Gastroesophageal sphincter (tissue), 4 donors: ENCODE data around the gene PRLHR. TPM values are rescaled to one million over a fixed set of nuclear protein-coding genes. Genes with fewer than 3 reads are reported as not detected.

ENCODE experiments used
- ATAC-seq: fragments of 150-250 bp; one replicate; pipeline ENCODE4 v1.9.1; 2016; ENCODE audit warnings: mild to moderate bottlenecking, moderate library complexity
- H3K27ac ChIP-seq, 4 donors: fragments of 200-600 bp; sonication (generic) in 3 of 4; 1 replicate in 3 of 4; 2 replicates in 1 of 4; pipeline ENCODE4 v1.5.1; 2016 to 2019
- H3K27me3 ChIP-seq: fragments of 200-600 bp; sonication (generic); one replicate; pipeline ENCODE4 v1.5.1; 2019
- H3K36me3 ChIP-seq, 2 donors: fragments of 200-600 bp; sonication (generic); one replicate each; pipeline ENCODE4 v1.5.1; 2019; ENCODE audit warnings: control low read depth in 1 of 2
- H3K4me1 ChIP-seq, 3 donors: fragments of 200-600 bp; sonication (generic); 1 replicate in 2 of 3; 2 replicates in 1 of 3; pipeline ENCODE4 v1.5.1; 2016 to 2019; ENCODE audit warnings: control low read depth in 2 of 3
- H3K4me3 ChIP-seq, 2 donors: fragments of 200-600 bp; sonication (generic); one replicate each; pipeline ENCODE4 v1.5.1; 2019; ENCODE audit warnings: mild to moderate bottlenecking in 1 of 2, moderate library complexity in 1 of 2
- H3K9me3 ChIP-seq, 3 donors: fragments of 200-600 bp; sonication (generic); one replicate each; pipeline ENCODE4 v1.5.1; 2017 to 2019; ENCODE audit warnings: control low read depth in 2 of 3
- CTCF ChIP-seq, 4 experiments: fragments of 200-600 bp in 2 of 4; fragments of 450-650 bp in 2 of 4; sonication (generic) in 1 of 4; IDR thresholded peaks; one replicate each; pipeline ENCODE4 v1.5.1; 2017 to 2019; ENCODE audit warnings: antibody characterized with exemption in 4 of 4, mild to moderate bottlenecking in 2 of 4, moderate library complexity in 2 of 4
- EP300 ChIP-seq: sonication (generic); formaldehyde crosslinking; IDR thresholded peaks from one replicate; pipeline ENCODE4 v1.6.1; 2017; ENCODE audit warnings: antibody characterized with exemption, mild to moderate bottlenecking
- POLR2A ChIP-seq, 2 donors: fragments of 450-650 bp; IDR thresholded peaks; one replicate each; pipeline ENCODE4 v1.6.1; 2017; ENCODE audit warnings: antibody characterized with exemption in 2 of 2, mild to moderate bottlenecking in 2 of 2, moderate library complexity in 1 of 2
- POLR2AphosphoS5 ChIP-seq: sonication (generic); formaldehyde crosslinking; IDR thresholded peaks from one replicate; pipeline ENCODE4 v1.6.1; 2017; ENCODE audit warnings: antibody characterized with exemption
- WGBS, 2 donors: methylation state at CpG; one replicate each; pipeline ENCODE4 v1.1.5; 2018; ENCODE audit warnings: low coverage in 1 of 2; 5-methylcytosine and 5-hydroxymethylcytosine counted together
- total RNA-seq, 4 donors: library from RNA; depleted of rRNA; stranded (reverse); fragments of >200 nt; gene quantifications; one replicate each; pipeline ENCODE4 v1.1.0, GENCODE V29; 2016

The PRLHR gene
- total RNA-seq, 4 donors from 2014 or later, result 0.12 to 0.35 (median 0.13) TPM; not detected in 1

- no peak for ATAC-seq
- Histone ChIP-seq H3K27ac (no peak overlapping the region), H3K27me3 (peaks cover 14% of the 10 kb centered on the region), H3K9me3 (peaks cover 0 to 4% (median 0%) of the 10 kb centered on the region in 3 donors), H3K36me3 (no peaks in the 10 kb centered on the region), H3K4me1 (no peaks in the 10 kb centered on the region), H3K4me3 (no peak overlapping the region)
- no peak for TF ChIP-seq EP300
- no peak for TF ChIP-seq POLR2A (IDR thresholded peaks at IDR 0.05)
- TF ChIP-seq CTCF (IDR thresholded peaks at IDR 0.05), result no peak
- TF ChIP-seq POLR2AphosphoS5, result no peak
Observed at GRCh38 chr10:118586911-118587310, 8.5 kb downstream of the PRLHR start.

DNA sequence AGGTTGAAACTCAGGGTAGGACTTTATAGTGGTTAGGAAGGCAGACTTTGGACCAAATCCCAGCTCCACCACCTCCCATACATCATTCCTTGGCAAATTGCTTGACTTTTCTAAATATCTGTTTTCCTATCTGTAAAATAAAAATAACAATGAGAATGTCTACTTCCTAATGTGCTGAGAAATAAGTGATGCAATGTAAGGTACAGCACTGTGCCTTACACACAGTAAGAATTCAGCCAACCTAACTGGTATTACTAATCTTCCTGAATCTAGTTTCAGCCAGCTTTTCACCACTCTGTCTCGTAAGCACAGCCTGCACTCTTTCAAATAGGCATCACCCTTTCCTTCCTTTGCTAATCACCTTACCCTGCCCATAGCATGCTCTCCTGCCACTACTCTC is 9.7 kb downstream of the PRLHR start:
- Histone ChIP-seq H3K4me1 (no peaks in the 10 kb centered on the region), H3K4me3 (no peak overlapping the region), H3K27ac (no peak overlapping the region), H3K36me3 (no peaks in the 10 kb centered on the region), H3K27me3 (peaks cover 9% of the 10 kb centered on the region), H3K9me3 (peaks cover 0 to 4% (median 0%) of the 10 kb centered on the region in 3 donors)
- TF ChIP-seq EP300 (no peak), CTCF (IDR thresholded peaks at IDR 0.05) (no peak), POLR2AphosphoS5 (no peak), POLR2A (IDR thresholded peaks at IDR 0.05) (no peak)
- ATAC-seq, result no peak
- WGBS, 2 donors, result 50 to 64% methylated on average over 1 of the region's 1 CpG

GRCh38 chr10:118585234-118585633 is 10.2 kb downstream of the PRLHR start:
- Histone ChIP-seq H3K9me3 (peaks cover 0 to 4% (median 0%) of the 10 kb centered on the region in 3 donors), H3K27ac (no peak overlapping the region), H3K27me3 (peaks cover 9% of the 10 kb centered on the region), H3K36me3 (no peaks in the 10 kb centered on the region), H3K4me1 (no peaks in the 10 kb centered on the region), H3K4me3 (no peak overlapping the region)
- 82 to 91% methylated on average over 5 of the region's 5 CpGs for WGBS, 2 donors
- ATAC-seq, result no peak
- TF ChIP-seq EP300 (no peak), POLR2AphosphoS5 (no peak), CTCF (IDR thresholded peaks at IDR 0.05) (no peak), POLR2A (IDR thresholded peaks at IDR 0.05) (no peak)

DNA sequence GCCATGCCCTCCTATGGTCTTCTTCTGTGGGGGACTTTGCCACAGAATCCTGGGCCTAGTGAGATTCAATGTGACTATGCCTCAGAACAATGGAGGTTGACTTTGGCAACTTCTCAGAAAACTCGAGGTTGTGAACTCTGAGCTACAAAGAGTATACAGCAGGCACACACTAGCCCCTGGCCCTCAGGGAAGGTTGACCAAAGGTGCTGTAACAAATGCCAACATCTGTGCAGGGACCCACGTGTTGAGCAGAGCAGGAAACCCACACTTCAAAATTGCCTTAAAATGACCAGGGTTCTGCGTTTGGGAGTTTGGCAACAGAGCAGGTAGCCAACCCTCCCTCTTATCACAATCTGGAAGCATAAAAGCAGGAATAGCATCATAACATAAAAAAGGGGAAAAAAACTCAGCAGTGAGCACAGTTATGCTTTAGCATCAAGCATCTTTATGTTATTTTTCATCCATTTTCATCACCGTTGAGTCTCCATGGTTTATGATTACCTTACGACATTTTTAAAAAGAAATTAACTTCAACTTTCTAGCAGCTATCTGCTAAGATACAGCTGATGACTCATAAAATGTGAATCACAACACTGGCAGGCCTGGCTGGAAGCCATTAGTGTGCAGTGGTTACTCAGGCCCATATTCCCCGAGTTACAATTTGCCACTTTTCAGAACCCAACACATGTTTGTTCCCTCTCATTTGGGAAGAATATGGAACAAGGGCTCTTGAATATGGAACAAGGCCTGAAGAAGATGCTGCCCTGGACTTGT is 11.1 kb downstream of the PRLHR start:
- 38 to 47% methylated on average over 6 of the region's 6 CpGs for WGBS, 2 donors

More for the DNA sequence above, 11.1 kb downstream of the PRLHR start:
- Histone ChIP-seq H3K4me3 (no peak overlapping the region), H3K4me1 (no peaks in the 10 kb centered on the region), H3K9me3 (peaks cover 0 to 4% (median 0%) of the 10 kb centered on the region in 3 donors), H3K27ac (no peak overlapping the region), H3K36me3 (no peaks in the 10 kb centered on the region), H3K27me3 (peaks cover 9% of the 10 kb centered on the region)
- ATAC-seq, result no peak
- TF ChIP-seq CTCF (IDR thresholded peaks at IDR 0.05) (no peak), POLR2AphosphoS5 (no peak), EP300 (no peak), POLR2A (IDR thresholded peaks at IDR 0.05) (no peak)
